ENCODE measurements around the gene RTN4R.
"Not testable (repeated sequence)": the region's sequence is repeated elsewhere in the genome, so short reads cannot be mapped to it uniquely, and the experiment has no call there.

Gene RTN4R

DNA sequence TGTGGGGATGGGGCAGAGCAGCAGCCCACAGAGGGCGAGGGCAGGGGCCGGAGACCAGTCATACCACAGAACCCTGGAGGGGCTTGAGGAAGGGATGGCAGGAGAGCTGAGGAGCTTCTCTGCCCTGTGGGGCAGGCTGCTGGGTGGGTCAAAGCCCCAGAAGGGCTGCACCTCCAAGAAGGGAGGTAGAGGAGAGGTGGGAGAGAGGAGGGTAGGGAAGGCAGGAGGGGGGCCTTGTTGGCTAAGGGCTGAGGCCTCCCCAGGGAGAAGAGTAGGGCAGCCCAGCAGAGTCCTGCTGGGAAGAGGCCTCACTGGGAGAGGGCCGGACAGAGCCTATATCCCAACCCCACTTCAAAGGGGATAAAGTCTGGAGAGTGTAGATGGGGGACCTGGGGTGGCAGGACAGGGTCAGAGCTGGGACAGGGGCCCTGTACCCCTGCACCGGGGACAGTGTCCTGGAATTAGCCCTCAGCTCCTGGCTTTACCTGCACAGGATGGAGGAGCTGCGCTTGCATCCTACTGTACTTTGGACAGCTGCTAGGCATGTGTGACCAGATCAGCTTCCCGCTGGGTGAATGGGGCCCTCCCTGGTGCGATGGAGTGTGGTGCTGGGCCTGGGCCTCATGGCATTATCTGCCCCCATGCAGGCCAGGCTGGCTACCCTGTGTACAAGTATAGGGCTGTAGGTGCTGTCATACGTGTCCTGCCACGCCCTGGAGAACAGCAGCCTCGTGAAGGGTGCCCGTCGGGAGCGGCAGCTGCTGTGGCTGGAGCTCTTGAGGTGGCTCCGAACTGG lies 44.5 kb upstream of the RTN4R start:
- no peak overlapping the region for H2BK15ac ChIP-seq (ENCODE audit: low read depth, poor library complexity, severe bottlenecking)
- H4K8ac ChIP-seq (ENCODE audit: low read length), result no peak overlapping the region
- H3K14ac ChIP-seq (ENCODE audit: low read length in 2 of 2), result peak overlapping the region in 1 of 2 experiments; percentile 42
- no peak overlapping the region for H3K23ac ChIP-seq (ENCODE audit: low read length in 2 of 2)
- no peak overlapping the region for H3K4me3 ChIP-seq (ENCODE audit: insufficient read depth in 1 of 2, low read depth in 1 of 2, low read length in 2 of 2)
- no peaks in the 10 kb centered on the region for H3K9me3 ChIP-seq (ENCODE audit: control insufficient read depth, low read length)
- no peak for DNase-seq
- 95% methylated on average over 13 of the region's 14 CpGs for WGBS
- no peak overlapping the region for H4K91ac ChIP-seq (ENCODE audit: low read length)
- H3K27ac ChIP-seq (ENCODE audit: low read length, poor library complexity, severe bottlenecking), result no peak overlapping the region
- no peak overlapping the region for H2BK12ac ChIP-seq (ENCODE audit: low read length in 2 of 2)
- H3K9ac ChIP-seq (ENCODE audit: low read length), result no peak overlapping the region
- no peak overlapping the region for H2BK5ac ChIP-seq (ENCODE audit: low read depth, low read length, poor library complexity, severe bottlenecking)
- no peaks in the 10 kb centered on the region for H3K27me3 ChIP-seq (ENCODE audit: control insufficient read depth in 1 of 2, insufficient read depth in 1 of 2, low read length in 2 of 2)
- H3K4ac ChIP-seq (ENCODE audit: low read depth in 1 of 2, low read length in 2 of 2), result no peak overlapping the region
- no peak overlapping the region for H2BK120ac ChIP-seq (ENCODE audit: low read depth, low read length)
- H3K79me1 ChIP-seq (replicated peaks; ENCODE audit: low read length, poor library complexity, severe bottlenecking), result peaks cover 21% of the 10 kb centered on the region
- H3K36me3 ChIP-seq (ENCODE audit: control insufficient read depth in 1 of 2, insufficient read depth in 2 of 2, low read depth in 1 of 2, low read length in 2 of 2), result peaks cover 3 to 22% of the 10 kb centered on the region in 2 experiments
- H3K4me2 ChIP-seq (ENCODE audit: low read length, poor library complexity, severe bottlenecking), result no peak overlapping the region
- H3K4me1 ChIP-seq (ENCODE audit: control insufficient read depth, insufficient read depth, low read depth, low read length), result peaks cover 21% of the 10 kb centered on the region
- H2AK5ac ChIP-seq (ENCODE audit: low read length, severe bottlenecking), result no peak overlapping the region
- H3K18ac ChIP-seq (ENCODE audit: low read depth in 1 of 2, low read length in 2 of 2), result no peak overlapping the region
- H2AFZ ChIP-seq (ENCODE audit: low read depth, low read length), result no peak overlapping the region

DNA sequence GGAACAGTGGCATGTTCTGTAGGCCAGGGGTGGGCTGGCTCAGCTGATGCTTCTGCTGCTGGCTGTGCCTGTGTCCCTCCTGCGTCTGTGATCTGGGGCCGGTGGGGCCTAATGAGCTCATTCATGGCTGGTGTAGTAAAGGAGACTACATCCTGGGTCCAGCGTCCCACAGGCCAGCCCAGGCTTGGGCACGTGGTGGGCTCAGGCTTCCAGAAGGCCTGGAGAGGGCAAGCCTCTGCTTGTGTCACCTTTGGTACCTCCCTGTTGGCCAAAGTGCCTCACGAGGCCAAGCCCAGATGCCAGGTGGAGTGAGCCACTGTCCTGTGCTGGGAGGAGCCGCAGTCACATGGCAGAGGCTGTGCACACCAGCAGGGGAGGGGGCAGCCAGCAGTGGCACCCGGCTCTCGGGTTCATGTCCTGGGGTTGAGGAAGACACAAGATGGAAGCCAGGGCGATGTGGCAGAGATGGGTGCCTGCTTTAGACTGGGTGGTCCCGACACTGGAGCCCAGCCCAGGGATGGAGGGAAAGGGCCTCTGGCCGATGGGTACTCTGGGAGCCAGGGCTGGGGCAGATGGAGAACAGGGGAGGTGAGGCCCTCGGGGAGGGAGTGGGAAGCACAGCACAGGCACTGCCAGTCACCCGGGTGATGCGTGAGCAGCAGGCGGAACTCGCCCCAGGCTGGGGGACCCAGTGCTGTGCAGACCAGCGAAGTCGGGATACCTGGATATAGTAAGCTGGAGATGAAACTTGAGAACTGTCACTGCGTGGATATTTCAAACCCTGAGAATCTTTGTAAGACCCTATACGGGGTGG lies 43.3 kb upstream of the RTN4R start:
- not testable (repeated sequence) for H2BK12ac ChIP-seq (ENCODE audit: low read length in 2 of 2); H3K14ac ChIP-seq (ENCODE audit: low read length in 2 of 2); H3K23ac ChIP-seq (ENCODE audit: low read length in 2 of 2); DNase-seq; H3K27me3 ChIP-seq (ENCODE audit: control insufficient read depth in 1 of 2, insufficient read depth in 1 of 2, low read length in 2 of 2); H4K8ac ChIP-seq (ENCODE audit: low read length); H2BK120ac ChIP-seq (ENCODE audit: low read depth, low read length); H2BK5ac ChIP-seq (ENCODE audit: low read depth, low read length, poor library complexity, severe bottlenecking); H3K9me3 ChIP-seq (ENCODE audit: control insufficient read depth, low read length); H3K4ac ChIP-seq (ENCODE audit: low read depth in 1 of 2, low read length in 2 of 2); H3K9ac ChIP-seq (ENCODE audit: low read length); H2AFZ ChIP-seq (ENCODE audit: low read depth, low read length); H2BK15ac ChIP-seq (ENCODE audit: low read depth, poor library complexity, severe bottlenecking); H3K18ac ChIP-seq (ENCODE audit: low read depth in 1 of 2, low read length in 2 of 2); H3K4me2 ChIP-seq (ENCODE audit: low read length, poor library complexity, severe bottlenecking); H3K4me3 ChIP-seq (ENCODE audit: insufficient read depth in 1 of 2, low read depth in 1 of 2, low read length in 2 of 2); H2AK5ac ChIP-seq (ENCODE audit: low read length, severe bottlenecking); H3K27ac ChIP-seq (ENCODE audit: low read length, poor library complexity, severe bottlenecking)
- Histone ChIP-seq H3K36me3 (ENCODE audit: control insufficient read depth in 1 of 2, insufficient read depth in 2 of 2, low read depth in 1 of 2, low read length in 2 of 2) (peaks cover 3 to 22% of the 10 kb centered on the region in 2 experiments), H3K79me1 (replicated peaks; ENCODE audit: low read length, poor library complexity, severe bottlenecking) (peaks cover 12% of the 10 kb centered on the region), H3K4me1 (ENCODE audit: control insufficient read depth, insufficient read depth, low read depth, low read length) (peaks cover 16% of the 10 kb centered on the region), H4K91ac (ENCODE audit: low read length) (peak overlapping the region; percentile 11)
- WGBS, result 94% methylated on average over 14 of the region's 20 CpGs

DNA sequence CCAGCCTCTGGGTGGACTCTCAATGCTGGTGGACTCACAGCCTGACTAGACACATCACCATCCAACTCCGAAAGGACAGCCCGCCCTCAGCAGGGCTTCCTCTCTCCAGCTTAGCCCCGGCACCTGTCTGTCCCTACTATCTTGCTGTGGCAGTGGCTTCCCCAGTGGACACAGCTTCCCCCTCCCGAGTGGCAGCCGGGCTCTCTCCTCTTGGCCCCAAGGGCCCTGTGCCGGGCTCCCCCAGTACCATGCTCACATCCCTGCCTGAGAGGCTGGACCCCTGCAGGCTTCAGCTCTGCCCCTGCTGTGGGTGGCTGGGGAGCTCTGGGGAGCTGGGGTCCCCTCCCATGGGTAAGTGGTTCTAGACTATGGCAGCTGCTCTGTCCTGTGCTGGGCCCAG lies 42.7 kb upstream of the RTN4R start:
- not testable (repeated sequence) for H3K79me1 ChIP-seq (replicated peaks; ENCODE audit: low read length, poor library complexity, severe bottlenecking); H3K9ac ChIP-seq (ENCODE audit: low read length)

DNA sequence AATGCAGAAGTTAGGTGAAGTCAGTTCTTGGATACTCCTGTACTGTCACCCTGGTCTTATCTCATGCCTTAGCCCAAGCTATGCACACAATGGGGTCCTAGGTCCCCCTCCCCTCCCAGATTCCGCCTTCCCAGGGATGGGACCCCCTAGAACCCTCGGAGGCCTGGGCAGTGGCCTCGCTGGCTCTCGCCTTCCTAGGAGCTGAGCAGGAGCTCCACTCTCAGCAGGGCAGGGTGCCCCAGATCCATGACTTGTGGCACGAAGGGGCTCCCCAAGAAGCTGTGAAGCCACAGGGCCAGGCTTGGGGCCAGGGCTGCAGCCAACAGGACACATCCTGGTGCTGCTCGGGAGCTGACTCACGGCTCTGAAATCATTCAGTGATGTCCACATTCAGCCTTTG lies 42.1 kb upstream of the RTN4R start:
- not testable (repeated sequence) for H4K91ac ChIP-seq (ENCODE audit: low read length); H2BK15ac ChIP-seq (ENCODE audit: low read depth, poor library complexity, severe bottlenecking); H3K27me3 ChIP-seq (ENCODE audit: control insufficient read depth in 1 of 2, insufficient read depth in 1 of 2, low read length in 2 of 2); DNase-seq; H4K8ac ChIP-seq (ENCODE audit: low read length); H3K23ac ChIP-seq (ENCODE audit: low read length in 2 of 2); H3K4ac ChIP-seq (ENCODE audit: low read depth in 1 of 2, low read length in 2 of 2); H3K4me3 ChIP-seq (ENCODE audit: insufficient read depth in 1 of 2, low read depth in 1 of 2, low read length in 2 of 2); H3K14ac ChIP-seq (ENCODE audit: low read length in 2 of 2); H2BK120ac ChIP-seq (ENCODE audit: low read depth, low read length); H3K9me3 ChIP-seq (ENCODE audit: control insufficient read depth, low read length); H2BK5ac ChIP-seq (ENCODE audit: low read depth, low read length, poor library complexity, severe bottlenecking); H2AFZ ChIP-seq (ENCODE audit: low read depth, low read length); H3K27ac ChIP-seq (ENCODE audit: low read length, poor library complexity, severe bottlenecking); H3K4me2 ChIP-seq (ENCODE audit: low read length, poor library complexity, severe bottlenecking); H2AK5ac ChIP-seq (ENCODE audit: low read length, severe bottlenecking); H3K18ac ChIP-seq (ENCODE audit: low read depth in 1 of 2, low read length in 2 of 2); H3K79me1 ChIP-seq (replicated peaks; ENCODE audit: low read length, poor library complexity, severe bottlenecking); H3K9ac ChIP-seq (ENCODE audit: low read length); H2BK12ac ChIP-seq (ENCODE audit: low read length in 2 of 2)
- Histone ChIP-seq H3K36me3 (ENCODE audit: control insufficient read depth in 1 of 2, insufficient read depth in 2 of 2, low read depth in 1 of 2, low read length in 2 of 2) (peaks cover 3 to 17% of the 10 kb centered on the region in 2 experiments), H3K4me1 (ENCODE audit: control insufficient read depth, insufficient read depth, low read depth, low read length) (peaks cover 13% of the 10 kb centered on the region)
- 92% methylated on average over 2 of the region's 7 CpGs for WGBS

More for the DNA sequence above, 42.7 kb upstream of the RTN4R start:
- not testable (repeated sequence) for H2BK5ac ChIP-seq (ENCODE audit: low read depth, low read length, poor library complexity, severe bottlenecking); H2AFZ ChIP-seq (ENCODE audit: low read depth, low read length); H3K4me2 ChIP-seq (ENCODE audit: low read length, poor library complexity, severe bottlenecking); H2AK5ac ChIP-seq (ENCODE audit: low read length, severe bottlenecking); H2BK120ac ChIP-seq (ENCODE audit: low read depth, low read length); DNase-seq; H3K4me3 ChIP-seq (ENCODE audit: insufficient read depth in 1 of 2, low read depth in 1 of 2, low read length in 2 of 2); H3K27ac ChIP-seq (ENCODE audit: low read length, poor library complexity, severe bottlenecking); H3K14ac ChIP-seq (ENCODE audit: low read length in 2 of 2); H2BK15ac ChIP-seq (ENCODE audit: low read depth, poor library complexity, severe bottlenecking); H3K4ac ChIP-seq (ENCODE audit: low read depth in 1 of 2, low read length in 2 of 2); H3K9me3 ChIP-seq (ENCODE audit: control insufficient read depth, low read length); H3K18ac ChIP-seq (ENCODE audit: low read depth in 1 of 2, low read length in 2 of 2); H4K8ac ChIP-seq (ENCODE audit: low read length); H3K27me3 ChIP-seq (ENCODE audit: control insufficient read depth in 1 of 2, insufficient read depth in 1 of 2, low read length in 2 of 2); H4K91ac ChIP-seq (ENCODE audit: low read length); H3K23ac ChIP-seq (ENCODE audit: low read length in 2 of 2)
- WGBS, result 86% methylated on average over 3 of the region's 6 CpGs
- Histone ChIP-seq H2BK12ac (ENCODE audit: low read length in 2 of 2) (peak overlapping the region in 1 of 2 experiments; percentile 77), H3K36me3 (ENCODE audit: control insufficient read depth in 1 of 2, insufficient read depth in 2 of 2, low read depth in 1 of 2, low read length in 2 of 2) (peaks cover 3 to 22% of the 10 kb centered on the region in 2 experiments), H3K4me1 (ENCODE audit: control insufficient read depth, insufficient read depth, low read depth, low read length) (peaks cover 19% of the 10 kb centered on the region)

Data from mesenchymal stem cell (in vitro differentiated cells and primary cell).